Activated CD4-positive, alpha-beta T cell treated with anti-CD3 and anti-CD28 coated beads, Interleukin-2, amount 10 ng/mL, durations not matched to agents 24 days and 14 days (primary cell): Measurements from ENCODE around the gene CENATAC. TPM values are rescaled to one million over a fixed set of nuclear protein-coding genes. Genes with fewer than 3 reads are reported as not detected.
"Not testable (repeated sequence)": the region's sequence is repeated elsewhere in the genome, so short reads cannot be mapped to it uniquely, and the experiment has no call there.

Experiments used
- DNase-seq: peaks from one replicate; pipeline ENCODE4 v3.0.0; 2022
- H3K27ac Mint-ChIP-seq: one replicate; pipeline ENCODE4 v1.8.0; 2022; ENCODE audit warnings: mild to moderate bottlenecking, mixed read lengths
- H3K27me3 Mint-ChIP-seq: one replicate; pipeline ENCODE4 v1.8.0; 2022; ENCODE audit warnings: mixed read lengths
- H3K36me3 Mint-ChIP-seq: one replicate; pipeline ENCODE4 v1.8.0; 2022; ENCODE audit warnings: low read depth, mild to moderate bottlenecking, mixed read lengths
- H3K4me1 Mint-ChIP-seq: one replicate; pipeline ENCODE4 v1.8.0; 2021; ENCODE audit warnings: mixed read lengths
- H3K4me3 Mint-ChIP-seq: one replicate; pipeline ENCODE4 v1.8.0; 2022; ENCODE audit warnings: mild to moderate bottlenecking, moderate library complexity, mixed read lengths
- H3K9me3 Mint-ChIP-seq: one replicate; pipeline ENCODE4 v1.8.0; 2021; ENCODE audit warnings: mixed read lengths
- intact Hi-C: fragments of 100-400 bp; cut with micrococcal nuclease; formaldehyde crosslinking; loops from one replicate; pipeline ENCODE4 v1.15.1; 2023
- total RNA-seq: library from RNA; stranded (reverse); gene quantifications from 2 replicates; pipeline ENCODE4 v1.2.3, GENCODE V29; 2022

Gene CENATAC
- total RNA-seq, 1 donor from 2014 or later, result 46.3 TPM

DNA sequence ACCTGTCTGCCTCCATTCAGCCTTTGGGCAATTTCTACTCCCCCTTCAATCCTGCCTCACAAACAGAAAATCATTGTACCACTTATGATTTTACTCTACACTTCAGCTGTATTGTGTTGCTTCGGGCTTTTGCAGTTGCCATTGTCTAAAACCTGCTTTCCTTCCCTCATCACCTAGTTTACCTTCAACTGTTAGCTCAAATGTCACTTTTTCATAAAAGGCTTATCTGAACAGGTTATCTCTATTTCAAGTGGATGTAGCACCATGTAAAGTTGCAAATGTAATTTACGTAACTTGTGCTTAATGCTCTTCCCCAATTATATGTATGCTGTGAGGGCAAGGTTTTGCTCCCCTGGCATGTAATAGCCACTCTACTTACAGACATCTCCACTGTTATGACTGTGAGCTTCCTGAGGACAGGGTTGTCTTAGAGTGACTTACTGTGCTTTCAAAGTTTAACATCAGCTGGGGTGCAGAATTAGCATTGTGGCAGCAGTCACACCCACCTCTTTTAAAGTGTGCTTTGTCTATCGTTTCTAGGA lies 14.8 kb downstream of the CENATAC start:
- intact Hi-C loops, result no loop called here
- H3K27me3 Mint-ChIP-seq, result no peaks in the 10 kb centered on the region
- no peaks in the 10 kb centered on the region for H3K9me3 Mint-ChIP-seq
- H3K4me1 Mint-ChIP-seq, result peaks cover 26% of the 10 kb centered on the region
- H3K36me3 Mint-ChIP-seq, result peaks cover 65% of the 10 kb centered on the region
- H3K27ac Mint-ChIP-seq, result peak overlapping the region; percentile 8
- no peak overlapping the region for H3K4me3 Mint-ChIP-seq
- no peak for DNase-seq

GRCh38 chr11:119014209-119014924 lies 16.4 kb downstream of the CENATAC start:
- DNase-seq, result no peak
- H3K4me3 Mint-ChIP-seq, result peak overlapping the region; percentile 5
- H3K9me3 Mint-ChIP-seq, result no peaks in the 10 kb centered on the region
- H3K27ac Mint-ChIP-seq, result peak overlapping the region; percentile 54
- intact Hi-C loops, result no loop called here
- H3K36me3 Mint-ChIP-seq, result peaks cover 66% of the 10 kb centered on the region
- peaks cover 26% of the 10 kb centered on the region for H3K4me1 Mint-ChIP-seq
- no peaks in the 10 kb centered on the region for H3K27me3 Mint-ChIP-seq

DNA sequence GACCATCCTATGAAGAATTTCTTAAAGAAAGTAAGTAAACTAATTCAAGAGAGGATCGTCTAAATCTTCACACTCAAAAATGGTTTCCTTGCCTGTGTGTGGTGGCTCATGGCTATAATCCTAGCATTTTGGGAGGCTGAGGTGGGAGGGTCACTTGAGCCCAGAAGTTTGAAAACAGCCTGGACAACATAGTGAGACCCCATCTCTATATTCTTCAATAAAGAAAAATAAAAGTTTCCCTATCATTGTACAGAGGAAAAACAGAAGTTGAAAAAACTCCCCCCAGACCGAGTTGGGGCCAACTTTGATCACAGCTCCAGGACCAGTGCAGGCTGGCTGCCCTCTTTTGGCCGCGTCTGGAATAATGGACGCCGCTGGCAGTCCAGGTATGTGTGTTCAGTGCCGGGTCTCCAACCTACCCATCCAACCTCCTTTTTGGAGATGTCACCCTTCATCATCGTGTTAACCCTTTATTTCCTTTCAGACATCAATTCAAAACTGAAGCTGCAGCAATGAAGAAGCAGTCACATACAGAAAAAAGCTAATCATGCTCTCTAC lies 17.2 kb downstream of the CENATAC start:
- intact Hi-C loops, result loop anchor here (5.0 kb wide), 2 partner anchors 88 to 223 kb away; partner anchors contain the start of genes BCL9L and DDX6
- no peaks in the 10 kb centered on the region for H3K9me3 Mint-ChIP-seq
- H3K4me3 Mint-ChIP-seq, result peak overlapping the region; percentile 59
- peaks cover 28% of the 10 kb centered on the region for H3K4me1 Mint-ChIP-seq
- H3K27me3 Mint-ChIP-seq, result no peaks in the 10 kb centered on the region
- peaks cover 67% of the 10 kb centered on the region for H3K36me3 Mint-ChIP-seq
- peak overlapping the region; percentile 63 for H3K27ac Mint-ChIP-seq
- no peak for DNase-seq

DNA sequence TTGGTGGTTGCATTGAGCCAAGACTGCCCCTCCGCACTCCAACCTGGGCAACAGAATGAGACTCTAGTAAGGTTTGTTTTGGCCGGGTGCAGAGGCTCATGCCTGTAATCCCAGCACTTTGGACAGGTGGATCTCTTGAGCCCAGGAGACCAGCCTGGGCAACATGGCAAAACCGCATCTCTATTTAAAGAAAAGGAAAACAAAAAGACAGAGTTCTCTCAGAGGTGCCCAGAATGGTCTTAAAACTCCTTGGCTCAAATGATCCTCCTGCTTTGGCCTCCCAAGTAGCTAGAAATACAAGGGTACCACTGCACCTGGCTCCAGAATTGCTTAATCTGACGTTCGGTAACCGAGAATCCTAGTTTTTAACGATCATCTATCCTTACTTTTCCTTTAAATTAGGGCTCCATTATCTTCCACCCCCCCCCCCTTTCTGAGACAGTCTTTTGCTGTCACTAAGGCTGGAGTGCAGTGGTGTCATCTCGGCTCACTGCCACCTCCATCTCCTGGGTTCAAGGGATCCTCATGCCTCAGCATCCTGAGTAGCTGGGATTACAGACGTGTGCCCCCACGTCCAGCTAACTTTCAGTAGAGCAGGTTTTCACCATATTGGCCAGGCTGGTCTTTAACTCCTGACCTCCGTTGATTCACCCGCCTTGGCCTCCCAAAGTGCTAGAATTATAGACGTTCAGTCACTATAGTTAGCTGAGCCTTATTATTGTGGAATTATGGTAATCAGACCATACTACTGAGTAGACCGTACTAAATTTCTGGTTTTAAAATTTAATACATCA lies 18.5 kb downstream of the CENATAC start:
- Mint-ChIP-seq H3K27ac (peak overlapping the region; percentile 41), H3K27me3 (no peaks in the 10 kb centered on the region), H3K4me3 (peak overlapping the region; percentile 100), H3K36me3 (peaks cover 73% of the 10 kb centered on the region), H3K9me3 (no peaks in the 10 kb centered on the region), H3K4me1 (peaks cover 32% of the 10 kb centered on the region)
- intact Hi-C loops, result loop anchor here (5.0 kb wide), 2 partner anchors 89 to 224 kb away; partner anchors contain the start of genes BCL9L and DDX6
- no peak for DNase-seq

GRCh38 chr11:119017377-119017776 lies 19.4 kb downstream of the CENATAC start:
- peaks cover 78% of the 10 kb centered on the region for H3K36me3 Mint-ChIP-seq
- peaks cover 34% of the 10 kb centered on the region for H3K4me1 Mint-ChIP-seq
- intact Hi-C loops, result loop anchor here (5.0 kb wide), 2 partner anchors 90 to 225 kb away; partner anchors contain the start of genes BCL9L and DDX6
- not testable (repeated sequence) for H3K27me3 Mint-ChIP-seq, DNase-seq, H3K9me3 Mint-ChIP-seq
- peak overlapping the region; percentile 100 for H3K4me3 Mint-ChIP-seq
- H3K27ac Mint-ChIP-seq, result peak overlapping the region; percentile 99

DNA sequence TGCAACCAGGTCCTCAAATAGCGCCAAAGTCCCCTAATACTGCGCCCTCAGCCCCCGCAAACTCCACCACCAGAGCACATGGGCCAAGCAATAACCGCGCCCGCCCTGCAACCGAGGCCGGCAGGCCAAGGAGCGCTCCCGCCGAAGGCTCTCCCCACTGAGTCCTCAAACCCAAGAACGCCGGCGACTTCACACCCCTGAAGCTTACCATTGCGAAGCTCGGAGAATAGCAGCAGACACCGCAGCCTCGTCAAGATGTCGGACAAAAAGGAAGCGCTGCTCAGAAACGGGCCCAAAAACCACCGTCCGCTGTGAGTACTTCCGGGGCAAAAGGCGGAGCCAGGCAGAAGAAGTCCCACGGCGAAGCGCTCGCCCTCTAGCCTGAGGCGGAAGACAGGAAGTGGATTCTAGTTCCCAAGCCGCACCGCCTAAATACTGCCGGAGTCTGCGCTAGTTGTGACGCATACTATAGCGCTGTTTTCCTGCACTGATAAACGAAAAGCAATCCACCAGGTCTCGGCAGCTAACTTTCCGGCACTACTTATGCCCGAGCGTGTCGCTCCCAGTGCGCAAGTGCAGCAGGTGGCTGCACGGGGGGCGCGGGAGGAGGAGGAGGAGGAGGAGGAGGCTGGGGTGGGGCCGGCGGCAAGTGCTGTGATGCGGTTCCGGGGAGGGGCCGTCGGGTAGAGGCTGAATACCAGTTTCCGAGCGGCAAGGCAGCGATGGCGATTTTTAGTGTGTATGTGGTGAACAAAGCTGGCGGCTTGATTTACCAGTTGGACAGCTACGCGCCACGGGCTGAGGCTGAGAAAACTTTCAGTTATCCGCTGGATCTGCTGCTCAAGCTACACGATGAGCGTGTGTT lies 20.4 kb downstream of the CENATAC start, which contains the start of the genes RPS25 and TRAPPC4:
Gene RPS25 (minus strand): TSS at position 270 of the 865 bp plus-strand sequence. CDS start 59 bp downstream, at position 211.
Gene TRAPPC4 (plus strand): TSS at position 693 of the 865 bp plus-strand sequence. CDS start 30 bp downstream, at position 723.
- Mint-ChIP-seq H3K9me3 (no peaks in the 10 kb centered on the region), H3K4me1 (peaks cover 35% of the 10 kb centered on the region), H3K27me3 (no peaks in the 10 kb centered on the region), H3K36me3 (peaks cover 74% of the 10 kb centered on the region), H3K4me3 (peak within 1 kb of the TSS; percentile 100), H3K27ac (peak within 1 kb of the TSS; percentile 99)
- DNase-seq, result peak; percentile 98
- intact Hi-C loops, result loop anchor here (1.0 to 5.0 kb wide), 8 partner anchors 12 to 226 kb away; partner anchors contain the start of genes BCL9L, CENATAC, DDX6 and HMBS

DNA sequence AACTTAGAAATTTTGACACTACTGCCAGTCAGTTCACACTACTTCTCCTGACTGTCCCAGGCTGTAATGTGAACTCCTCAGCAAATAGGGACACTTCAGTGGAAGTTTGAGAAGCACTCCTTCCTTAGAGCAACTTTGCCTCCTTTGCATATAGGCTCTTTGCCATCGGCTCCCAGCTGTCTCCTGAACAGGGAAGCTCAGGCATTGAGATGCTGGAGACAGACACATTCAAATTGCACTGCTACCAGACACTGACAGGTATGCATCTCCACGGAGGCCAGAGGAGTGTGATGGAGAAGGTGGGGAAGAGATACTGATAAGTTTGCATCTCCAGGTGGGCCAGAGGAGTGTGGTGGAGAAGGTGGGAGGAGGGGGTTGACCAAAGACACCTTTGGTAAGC lies 22.1 kb downstream of the CENATAC start:
- Mint-ChIP-seq H3K27me3 (no peaks in the 10 kb centered on the region), H3K27ac (peak overlapping the region; percentile 99), H3K4me1 (peaks cover 44% of the 10 kb centered on the region), H3K9me3 (no peaks in the 10 kb centered on the region), H3K4me3 (peak overlapping the region; percentile 100), H3K36me3 (peaks cover 74% of the 10 kb centered on the region)
- intact Hi-C loops, result loop anchor here (5.0 kb wide), 2 partner anchors 93 to 228 kb away; partner anchors contain the start of genes BCL9L and DDX6
- no peak for DNase-seq

DNA sequence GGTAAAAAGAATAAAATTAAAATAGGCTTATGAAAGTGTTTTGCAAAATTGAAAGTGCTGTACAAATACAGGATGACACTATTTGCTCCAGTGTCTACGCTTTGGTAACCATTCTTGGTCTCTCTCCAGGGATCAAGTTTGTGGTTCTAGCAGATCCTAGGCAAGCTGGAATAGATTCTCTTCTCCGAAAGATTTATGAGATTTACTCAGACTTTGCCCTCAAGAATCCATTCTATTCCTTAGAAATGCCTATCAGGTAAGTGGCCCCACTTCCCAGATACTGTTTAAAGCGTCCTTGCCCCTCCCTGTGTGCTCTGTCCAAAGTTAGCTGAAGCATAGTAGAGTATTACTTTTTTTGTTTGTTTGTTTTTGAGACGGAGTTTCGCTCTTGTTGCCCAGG lies 23.7 kb downstream of the CENATAC start:
- Mint-ChIP-seq H3K4me1 (peaks cover 34% of the 10 kb centered on the region), H3K9me3 (no peaks in the 10 kb centered on the region), H3K36me3 (peaks cover 66% of the 10 kb centered on the region), H3K27ac (peak overlapping the region; percentile 19), H3K27me3 (no peaks in the 10 kb centered on the region), H3K4me3 (peak overlapping the region; percentile 52)
- no peak for DNase-seq
- intact Hi-C loops, result no loop called here

DNA sequence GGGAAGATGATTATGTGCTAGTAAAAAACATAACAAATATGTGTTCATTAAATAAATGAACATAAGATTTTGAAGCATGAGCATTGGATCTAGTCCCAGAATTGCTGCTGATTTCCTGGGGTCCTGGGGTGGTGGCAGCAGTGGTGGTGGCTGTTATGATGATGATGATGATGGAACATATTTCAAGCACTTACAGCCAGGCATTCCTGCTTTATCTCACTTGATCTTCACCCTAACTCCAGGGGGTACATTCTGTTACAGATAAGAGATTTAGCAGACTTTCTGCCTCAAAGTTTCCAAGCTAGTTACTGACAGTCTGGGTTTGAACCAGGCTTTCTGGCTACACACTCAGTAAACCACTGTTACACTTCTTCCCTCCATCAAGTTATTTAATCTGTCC lies 25.8 kb downstream of the CENATAC start:
- no peak for DNase-seq
- Mint-ChIP-seq H3K36me3 (peaks cover 49% of the 10 kb centered on the region), H3K9me3 (no peaks in the 10 kb centered on the region), H3K27ac (peak overlapping the region; percentile 23), H3K4me3 (no peak overlapping the region), H3K27me3 (no peaks in the 10 kb centered on the region), H3K4me1 (peaks cover 37% of the 10 kb centered on the region)
- intact Hi-C loops, result no loop called here

DNA sequence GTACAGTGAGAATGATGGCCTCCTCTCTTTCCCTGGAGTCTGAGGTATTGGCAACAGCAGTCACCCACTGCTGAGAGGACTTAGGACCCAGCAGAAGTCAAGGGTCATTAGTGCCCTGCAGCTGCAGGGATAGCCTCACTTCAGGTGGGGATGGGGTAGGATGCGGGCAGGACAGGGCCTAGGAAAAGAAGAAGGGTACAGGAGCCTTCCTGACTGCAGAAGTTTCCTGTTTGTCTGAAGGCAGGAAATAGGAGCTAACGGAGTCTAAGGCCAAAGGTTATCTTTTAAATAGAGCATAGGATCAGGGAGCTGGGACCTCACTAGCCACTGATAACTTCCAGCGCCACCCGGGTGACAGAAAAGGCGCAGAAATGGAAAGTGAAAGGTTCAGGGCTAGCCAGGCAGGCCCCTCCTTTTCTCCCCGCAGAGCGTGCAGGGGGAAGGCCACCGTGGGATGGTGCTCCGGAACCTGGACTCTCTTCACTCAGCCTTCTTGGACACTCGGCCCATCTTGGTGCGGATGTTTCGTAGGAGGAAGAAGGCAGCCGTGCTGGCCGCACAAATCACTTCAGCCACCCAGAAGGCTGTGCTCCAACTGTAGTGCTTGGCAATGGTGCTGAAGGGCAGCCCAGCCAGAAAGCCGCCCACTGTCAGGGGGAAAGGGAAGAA lies 26.6 kb downstream of the CENATAC start:
- no peak for DNase-seq
- Mint-ChIP-seq H3K9me3 (no peaks in the 10 kb centered on the region), H3K27ac (peak overlapping the region; percentile 67), H3K4me1 (peaks cover 44% of the 10 kb centered on the region), H3K4me3 (no peak overlapping the region), H3K27me3 (no peaks in the 10 kb centered on the region), H3K36me3 (peaks cover 49% of the 10 kb centered on the region)
- intact Hi-C loops, result no loop called here

GRCh38 chr11:119025099-119025473 lies 27.1 kb downstream of the CENATAC start:
- DNase-seq, result no peak

GRCh38 chr11:119025541-119025940 lies 27.6 kb downstream of the CENATAC start:
- peaks cover 40% of the 10 kb centered on the region for H3K36me3 Mint-ChIP-seq
- no peaks in the 10 kb centered on the region for H3K27me3 Mint-ChIP-seq
- no peak for DNase-seq
- H3K27ac Mint-ChIP-seq, result peak overlapping the region; percentile 34
- no peaks in the 10 kb centered on the region for H3K9me3 Mint-ChIP-seq
- H3K4me1 Mint-ChIP-seq, result peaks cover 45% of the 10 kb centered on the region
- intact Hi-C loops, result no loop called here
- H3K4me3 Mint-ChIP-seq, result no peak overlapping the region

More at GRCh38 chr11:119025099-119025473, 27.1 kb downstream of the CENATAC start:
- Mint-ChIP-seq H3K9me3 (no peaks in the 10 kb centered on the region), H3K4me3 (no peak overlapping the region), H3K4me1 (peaks cover 46% of the 10 kb centered on the region), H3K36me3 (peaks cover 44% of the 10 kb centered on the region), H3K27me3 (no peaks in the 10 kb centered on the region), H3K27ac (peak overlapping the region; percentile 34)
- intact Hi-C loops, result no loop called here
